ENCODE measurements around the gene KIF5C.

- TF ChIP-seq ZNF660 (CRISPR knock-in tag; IDR thresholded peaks at IDR 0.05; ENCODE audit: borderline replicate concordance, low read depth) (no peak), NAIF1 (CRISPR knock-in tag; IDR thresholded peaks at IDR 0.05; ENCODE audit: borderline replicate concordance) (no peak), POLR2A (IDR thresholded peaks at IDR 0.05; ENCODE audit: insufficient read depth in 1 of 2, low read depth in 2 of 2, low read length in 2 of 2) (no peak), KLF6 (CRISPR knock-in tag; IDR thresholded peaks at IDR 0.05) (no peak), ZNF224 (CRISPR knock-in tag; IDR thresholded peaks at IDR 0.05) (no peak), KDM5A (IDR thresholded peaks at IDR 0.05; ENCODE audit: borderline replicate concordance, low read length) (no peak)
Measured at GRCh38 chr2:148967056-148967455, 92.0 kb downstream of the KIF5C start.
